GM12873 (cell line): Measurements from ENCODE around the gene RAP2C.

Source experiments
- TF ChIP-seq, protein P1 (sequence below): IDR thresholded peaks from 2 replicates; pipeline ENCODE4 v1.5.1; 2012; ENCODE audit warnings: low read depth, mild to moderate bottlenecking, moderate library complexity, low read length, control low read depth; ENCODE audit not compliant: insufficient read depth; ENCODE audit errors: missing control alignments

RAP2C gene

DNA sequence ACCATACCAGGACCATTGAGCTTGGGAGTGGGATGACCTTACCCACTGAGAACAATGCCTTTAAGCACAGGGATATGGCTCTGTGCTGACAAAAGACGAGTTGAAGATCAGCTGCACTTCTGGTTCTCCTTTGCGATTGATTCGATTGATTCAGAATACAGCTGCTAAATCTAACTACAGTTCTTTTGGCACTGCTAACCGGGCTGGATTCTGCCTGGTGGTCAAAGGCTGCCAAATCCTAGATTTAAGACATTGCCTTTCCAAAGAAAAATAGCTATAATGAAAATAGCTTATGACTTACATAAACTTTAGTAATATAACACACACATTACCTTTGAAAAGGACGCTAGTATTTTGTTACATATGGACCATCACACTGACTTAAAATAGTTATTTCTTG, 18.3 kb downstream of the RAP2C start:
- TF ChIP-seq, protein P1, sequence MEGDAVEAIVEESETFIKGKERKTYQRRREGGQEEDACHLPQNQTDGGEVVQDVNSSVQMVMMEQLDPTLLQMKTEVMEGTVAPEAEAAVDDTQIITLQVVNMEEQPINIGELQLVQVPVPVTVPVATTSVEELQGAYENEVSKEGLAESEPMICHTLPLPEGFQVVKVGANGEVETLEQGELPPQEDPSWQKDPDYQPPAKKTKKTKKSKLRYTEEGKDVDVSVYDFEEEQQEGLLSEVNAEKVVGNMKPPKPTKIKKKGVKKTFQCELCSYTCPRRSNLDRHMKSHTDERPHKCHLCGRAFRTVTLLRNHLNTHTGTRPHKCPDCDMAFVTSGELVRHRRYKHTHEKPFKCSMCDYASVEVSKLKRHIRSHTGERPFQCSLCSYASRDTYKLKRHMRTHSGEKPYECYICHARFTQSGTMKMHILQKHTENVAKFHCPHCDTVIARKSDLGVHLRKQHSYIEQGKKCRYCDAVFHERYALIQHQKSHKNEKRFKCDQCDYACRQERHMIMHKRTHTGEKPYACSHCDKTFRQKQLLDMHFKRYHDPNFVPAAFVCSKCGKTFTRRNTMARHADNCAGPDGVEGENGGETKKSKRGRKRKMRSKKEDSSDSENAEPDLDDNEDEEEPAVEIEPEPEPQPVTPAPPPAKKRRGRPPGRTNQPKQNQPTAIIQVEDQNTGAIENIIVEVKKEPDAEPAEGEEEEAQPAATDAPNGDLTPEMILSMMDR: no peak

DNA sequence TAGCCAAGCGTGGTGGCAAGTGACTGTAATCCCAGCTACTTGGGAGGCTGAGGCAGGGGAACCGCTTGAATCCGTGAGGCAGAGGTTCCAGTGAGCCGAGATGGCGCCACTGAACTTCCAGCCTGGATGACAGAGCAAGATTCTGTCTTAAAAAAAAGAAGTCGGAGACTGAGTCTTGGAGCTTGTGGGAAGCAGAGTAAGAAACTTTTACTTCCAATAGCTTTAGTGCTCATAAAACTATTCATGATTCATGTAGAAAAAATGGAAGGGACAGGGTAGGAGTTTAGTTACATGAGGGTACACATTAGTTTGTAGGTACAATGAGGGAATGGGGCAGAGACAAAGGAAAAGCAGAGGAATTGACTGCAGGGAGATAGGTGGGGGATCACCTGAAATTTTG, 19.3 kb downstream of the RAP2C start:
- TF ChIP-seq, protein P1: no peak

DNA sequence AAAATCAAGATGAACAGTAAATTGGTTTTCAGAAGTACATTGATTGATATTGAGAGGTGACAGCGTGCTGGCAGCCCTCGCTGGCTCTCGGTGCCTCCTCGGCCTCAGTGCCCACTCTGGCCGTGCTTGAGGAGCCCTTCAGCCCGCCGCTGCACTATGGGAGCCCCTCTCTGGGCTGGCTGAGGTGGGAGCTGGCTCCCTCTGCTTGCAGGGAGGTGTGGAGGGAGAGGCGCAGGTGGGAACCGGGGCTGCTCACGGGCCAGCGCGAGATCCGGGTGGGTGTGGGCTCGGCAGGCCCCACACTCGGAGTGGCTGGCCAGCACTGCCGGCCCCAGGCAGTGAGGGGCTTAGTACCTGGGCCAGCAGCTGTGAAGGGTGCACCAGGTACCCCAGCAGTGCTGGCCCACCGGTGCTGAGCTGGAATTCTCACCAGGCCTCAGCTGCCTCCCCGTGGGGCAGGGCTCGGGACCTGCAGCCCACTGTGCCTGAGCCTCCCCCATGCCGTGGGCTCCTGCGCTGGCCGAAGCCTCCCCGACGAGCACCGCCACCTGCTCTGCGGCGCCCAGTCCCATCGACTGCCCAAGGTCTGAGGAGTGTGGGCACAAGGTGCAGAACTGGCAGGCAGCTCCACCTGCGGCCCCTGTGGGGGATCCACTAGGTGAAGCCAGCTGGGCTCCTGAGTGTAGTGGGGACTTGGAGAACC, 25.2 kb downstream of the RAP2C start:
- TF ChIP-seq, protein P1: no peak

DNA sequence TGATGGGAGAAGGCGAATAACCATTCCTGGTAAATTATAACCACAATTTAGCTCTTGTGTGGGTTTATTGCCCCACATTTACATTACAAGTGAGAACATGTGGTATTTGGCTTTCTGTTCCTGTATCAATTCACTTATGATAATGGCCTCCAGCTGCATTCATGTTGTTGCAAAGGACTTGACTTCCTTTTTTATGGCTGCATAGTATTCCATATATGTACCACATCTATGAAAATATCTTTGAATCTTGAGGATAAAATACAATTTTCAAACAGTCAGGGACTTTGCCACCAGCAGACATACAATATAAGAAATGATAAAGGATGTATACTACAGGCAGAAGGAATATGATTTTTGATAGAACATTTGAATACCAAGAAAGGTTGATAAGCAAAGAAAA, 27.3 kb downstream of the RAP2C start:
- TF ChIP-seq, protein P1: no peak

DNA sequence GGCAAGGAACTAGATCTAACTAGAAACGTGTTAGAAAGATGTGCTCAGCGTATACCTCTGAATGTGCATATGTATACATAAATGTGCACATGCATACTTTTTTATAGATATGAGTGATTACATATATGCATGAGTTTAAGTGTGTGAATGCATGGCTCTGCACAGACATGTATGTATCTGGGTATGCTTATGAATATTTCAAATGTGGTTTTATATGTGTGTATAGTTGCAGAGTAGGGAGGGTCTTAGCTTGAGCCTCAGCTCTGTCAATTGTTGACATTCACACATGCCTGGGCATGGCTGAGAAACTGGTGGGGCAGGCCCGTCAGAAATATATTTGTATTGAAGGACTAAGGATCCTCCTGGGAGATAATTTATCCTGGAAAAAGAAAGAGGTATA, 31.1 kb downstream of the RAP2C start:
- TF ChIP-seq, protein P1: no peak

DNA sequence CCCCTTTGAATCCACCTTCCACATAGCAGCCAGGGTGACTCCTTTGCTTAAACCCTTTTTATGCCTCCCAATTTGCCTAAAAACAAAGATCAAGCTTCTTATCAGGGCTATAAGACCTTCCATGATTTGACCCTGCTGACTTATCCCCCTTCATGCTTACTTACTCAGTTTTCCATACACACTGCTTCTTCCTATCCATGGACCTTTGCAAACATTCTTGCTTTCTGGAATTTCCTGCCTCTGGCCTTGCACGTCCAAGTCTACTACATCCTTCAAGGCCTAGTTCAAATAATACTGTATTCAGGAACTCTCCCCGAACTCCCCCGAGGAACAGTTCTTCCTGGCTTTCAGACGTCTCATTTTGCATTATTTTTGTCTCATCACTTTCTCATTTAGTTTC, 31.8 kb downstream of the RAP2C start:
- TF ChIP-seq, protein P1: no peak

DNA sequence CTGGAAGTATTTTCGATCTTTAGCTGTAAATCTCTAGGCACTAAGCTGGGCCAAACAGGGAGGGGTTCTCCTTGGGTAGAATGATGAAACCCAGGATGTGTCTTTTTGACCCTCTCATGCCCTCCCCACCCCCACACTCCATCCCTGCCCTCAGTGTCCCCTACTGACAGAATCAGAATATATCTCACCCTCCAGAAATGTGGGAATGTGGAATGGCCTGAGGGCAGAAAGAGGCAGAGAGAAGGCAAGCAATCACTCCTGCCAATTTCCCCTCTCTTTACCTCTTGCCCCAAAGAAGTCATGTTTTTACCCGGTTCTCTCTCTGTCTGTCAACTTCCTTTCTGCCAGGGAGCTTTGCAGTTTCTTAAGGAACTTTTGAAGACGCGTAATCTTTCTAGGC, 34.4 kb downstream of the RAP2C start:
- TF ChIP-seq, protein P1: no peak
